ENCODE measurements around the gene DSCAM.
"Not testable (repeated sequence)": the region's sequence is repeated elsewhere in the genome, so short reads cannot be mapped to it uniquely, and the experiment has no call there.

Gene DSCAM

DNA sequence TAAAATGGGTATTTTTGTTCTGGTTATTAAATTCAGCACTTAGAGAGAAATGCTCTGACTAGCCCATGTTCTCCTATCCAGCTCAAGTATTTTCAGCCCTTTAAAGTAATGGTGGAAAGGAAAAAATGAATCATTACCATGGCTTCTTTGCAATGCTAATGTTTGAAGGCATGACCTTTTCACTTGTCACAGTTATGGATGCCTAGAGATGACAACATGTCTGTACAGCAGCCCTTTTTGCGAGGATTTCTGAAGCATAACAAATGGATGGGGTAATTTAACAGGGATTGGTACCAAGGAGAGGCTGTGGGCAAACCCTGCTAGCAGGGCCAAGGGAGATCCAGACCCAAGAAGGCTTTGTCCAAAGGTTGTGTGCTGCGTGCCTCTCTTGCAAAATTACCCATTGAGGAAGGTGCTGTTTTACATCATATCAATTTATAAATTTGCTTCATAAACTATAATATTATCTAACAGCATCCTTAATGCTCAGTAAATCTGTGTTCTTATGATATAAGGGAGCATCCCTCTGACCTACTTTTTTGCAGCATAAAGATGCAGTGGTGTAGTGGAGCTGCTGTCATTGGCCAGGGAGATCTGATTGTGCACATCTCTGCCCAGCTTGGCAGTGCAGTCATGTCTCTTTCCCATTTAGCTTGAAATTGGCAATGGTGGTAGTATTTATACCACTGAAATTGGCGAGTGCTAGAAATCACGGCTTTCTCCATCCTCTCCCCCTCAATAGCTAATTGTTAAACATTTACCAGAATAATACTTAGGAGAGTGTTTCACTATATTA, 652.6 kb downstream of the DSCAM start:
- no peak overlapping the region for H3K4me3 ChIP-seq (ENCODE audit: low read length)
- no peak for DNase-seq (ENCODE audit: low read depth, low spot score)

DNA sequence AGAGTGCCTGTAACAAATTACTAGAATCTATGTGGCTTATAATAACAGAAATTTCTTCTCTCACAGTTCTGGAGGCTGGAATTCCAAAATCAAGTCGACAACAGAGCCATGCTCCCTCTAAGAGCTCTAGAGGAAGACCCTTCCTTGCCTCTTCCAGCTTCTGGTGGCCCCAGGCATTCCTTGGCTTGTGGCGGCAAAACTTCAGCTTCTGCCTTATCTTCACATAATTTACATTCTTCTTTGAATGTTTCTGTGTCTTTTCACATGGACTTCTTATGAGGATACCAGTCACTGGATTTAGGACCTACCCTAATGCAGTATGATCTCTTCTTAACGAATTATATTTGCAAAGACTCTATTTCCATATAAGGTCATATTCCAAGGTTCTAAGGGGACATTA, 655.3 kb downstream of the DSCAM start:
- DNase-seq (ENCODE audit: low read depth, low spot score): no peak
- no peak overlapping the region for H3K4me3 ChIP-seq (ENCODE audit: low read length)

DNA sequence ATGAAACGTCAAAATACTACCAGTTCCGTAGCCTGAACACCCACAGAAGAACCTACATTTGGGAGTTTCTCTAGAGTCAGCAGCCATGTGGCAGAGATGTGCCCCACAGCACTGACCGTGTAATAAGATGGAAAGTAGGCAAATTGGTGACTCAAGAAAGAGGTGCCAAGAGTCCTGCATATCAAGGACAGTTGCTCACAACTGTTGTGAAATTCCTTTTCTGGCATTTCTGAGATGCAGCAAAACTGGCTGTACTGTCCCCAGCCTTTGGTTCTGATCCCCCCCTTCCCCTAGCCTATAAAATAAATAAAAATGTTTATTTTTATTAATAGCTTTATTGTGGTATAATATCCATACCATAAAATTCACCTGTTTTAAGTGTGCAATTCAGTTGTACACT, 655.8 kb downstream of the DSCAM start:
- no peak for DNase-seq (ENCODE audit: low read depth, low spot score)
- no peak overlapping the region for H3K4me3 ChIP-seq (ENCODE audit: low read length)

DNA sequence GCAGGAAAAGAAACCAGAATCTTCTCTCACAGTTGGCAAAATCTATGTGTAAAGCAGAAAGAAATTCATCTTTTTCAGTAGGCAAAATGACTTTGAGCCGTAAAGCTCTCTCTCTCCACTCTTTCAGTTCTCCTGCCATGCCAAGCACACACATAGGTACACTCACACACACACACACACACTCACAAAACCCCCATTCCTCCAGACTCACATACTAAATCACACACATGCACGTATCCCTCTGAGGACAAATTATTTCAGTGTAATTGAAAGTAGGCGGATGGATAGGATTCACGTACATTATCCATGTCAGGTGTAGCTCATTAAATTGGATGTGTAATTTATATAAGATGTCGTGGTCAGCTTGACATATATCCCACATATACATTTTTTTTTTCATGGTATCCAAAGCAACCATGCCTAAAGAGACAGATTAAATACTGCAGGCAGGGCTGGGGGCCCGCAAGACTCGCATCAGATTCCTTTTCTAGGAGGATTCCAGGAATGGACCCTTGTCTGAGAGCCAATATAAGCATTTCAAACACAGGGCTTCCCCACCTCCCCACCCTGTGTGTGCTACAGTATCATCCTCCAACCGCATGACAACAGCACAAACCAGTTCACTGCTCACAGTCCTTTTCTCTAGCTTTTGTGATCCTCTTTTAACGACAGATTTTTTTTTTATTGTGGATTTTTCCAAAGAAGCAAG, 658.9 kb downstream of the DSCAM start:
- DNase-seq (ENCODE audit: low read depth, low spot score): no peak
- H3K4me3 ChIP-seq (ENCODE audit: low read length): no peak overlapping the region

DNA sequence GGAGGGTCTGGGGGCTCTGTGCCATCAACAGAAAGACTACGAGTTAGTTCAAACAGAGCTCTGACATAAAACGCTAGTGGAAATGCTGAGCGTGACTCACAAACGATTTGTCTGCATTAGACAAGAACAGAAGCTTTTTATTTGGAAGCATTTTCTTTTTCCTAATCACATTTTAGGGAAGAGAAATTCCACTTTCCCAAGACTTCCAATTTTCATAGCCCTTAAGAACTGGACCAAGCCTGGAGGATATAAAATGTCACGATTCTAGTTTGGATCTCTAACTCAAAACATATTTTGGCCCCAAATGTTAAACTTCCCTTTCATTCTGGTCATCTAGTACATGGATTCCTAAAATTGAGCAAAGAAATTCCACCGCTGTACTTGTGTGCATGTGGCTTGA, 659.7 kb downstream of the DSCAM start:
- DNase-seq (ENCODE audit: low read depth, low spot score): no peak
- H3K4me3 ChIP-seq (ENCODE audit: low read length): no peak overlapping the region

DNA sequence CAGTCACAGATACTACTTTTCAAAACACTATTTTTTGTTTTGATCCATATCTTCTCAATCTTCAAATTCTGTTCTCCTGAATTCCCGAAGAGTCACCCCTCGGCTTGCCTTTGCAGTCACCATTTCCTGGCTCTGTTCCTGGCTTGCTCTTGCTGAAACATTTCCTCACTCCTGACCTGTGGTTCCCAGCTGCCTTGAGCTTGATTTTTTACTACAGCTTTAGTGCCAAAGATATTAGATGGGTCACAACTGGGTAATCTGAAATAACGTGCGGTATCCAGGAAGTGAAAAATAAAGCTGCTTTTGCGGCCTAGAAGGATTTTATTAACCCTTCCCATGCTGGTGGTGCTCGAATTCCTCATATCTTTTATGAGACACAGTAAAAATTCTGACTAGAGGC, 660.9 kb downstream of the DSCAM start:
- no peak for DNase-seq (ENCODE audit: low read depth, low spot score)

DNA sequence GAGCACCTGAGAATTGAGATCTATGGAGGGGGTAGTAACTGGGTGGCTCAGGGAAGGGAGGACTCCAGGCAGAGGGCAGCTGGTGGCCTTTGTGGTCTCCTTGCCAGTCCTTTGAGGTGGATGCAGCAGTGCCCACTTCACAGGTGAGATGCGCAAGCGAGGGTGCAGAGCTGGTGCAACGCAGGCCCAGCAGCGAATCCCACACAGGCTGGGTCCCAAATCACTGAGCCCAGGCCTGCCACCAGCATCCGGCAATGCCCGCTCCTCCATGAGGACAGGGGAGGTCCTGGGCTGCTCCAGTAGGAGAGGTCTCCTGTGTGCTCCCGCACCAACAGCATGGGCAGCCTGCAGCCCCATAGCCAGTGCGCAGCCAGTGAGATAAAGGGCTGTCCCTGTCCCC, 661.8 kb downstream of the DSCAM start:
- DNase-seq (ENCODE audit: low read depth, low spot score): no peak
- H3K4me3 ChIP-seq (ENCODE audit: low read length): no peak overlapping the region

More for the DNA sequence above, 660.9 kb downstream of the DSCAM start:
- no peak overlapping the region for H3K4me3 ChIP-seq (ENCODE audit: low read length)

DNA sequence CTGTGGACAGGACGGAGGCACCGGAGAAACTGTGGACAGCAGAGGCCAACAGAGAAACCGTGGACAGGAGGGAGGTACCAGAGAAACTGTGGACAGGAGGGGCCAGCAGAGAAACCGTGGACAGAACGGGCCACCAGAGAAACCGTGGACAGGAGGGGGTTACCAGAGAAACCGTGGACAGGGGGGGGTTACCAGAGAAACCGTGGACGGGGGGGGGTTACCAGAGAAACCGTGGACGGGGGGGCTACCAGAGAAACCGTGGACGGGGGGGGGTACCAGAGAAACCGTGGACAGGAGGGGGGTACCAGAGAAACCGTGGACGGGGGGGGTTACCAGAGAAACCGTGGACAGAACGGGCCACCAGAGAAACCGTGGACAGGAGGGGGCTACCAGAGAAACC, 664.5 kb downstream of the DSCAM start:
- not testable (repeated sequence) for H3K4me3 ChIP-seq (ENCODE audit: low read length); DNase-seq (ENCODE audit: low read depth, low spot score)

DNA sequence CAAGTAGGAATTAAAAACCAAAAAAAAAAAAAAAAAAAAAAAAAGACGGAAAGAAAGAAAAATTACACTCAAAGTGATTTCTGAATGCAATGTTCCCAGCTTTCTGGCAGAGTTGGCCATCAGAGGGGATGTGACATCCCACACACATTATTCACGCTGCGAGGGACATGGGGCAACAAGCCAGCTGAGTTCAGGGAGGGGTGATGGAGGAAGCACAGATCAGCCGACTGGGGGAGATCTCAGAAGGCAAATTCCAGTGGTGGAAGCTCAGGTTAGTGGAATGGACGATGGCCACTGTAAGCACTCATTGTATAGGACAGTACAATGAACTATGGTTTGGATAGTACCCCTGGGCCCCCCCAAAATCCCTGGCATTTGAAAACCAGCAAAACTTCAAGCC, 667.8 kb downstream of the DSCAM start:
- DNase-seq (ENCODE audit: low read depth, low spot score): no peak
- H3K4me3 ChIP-seq (ENCODE audit: low read length): no peak overlapping the region

DNA sequence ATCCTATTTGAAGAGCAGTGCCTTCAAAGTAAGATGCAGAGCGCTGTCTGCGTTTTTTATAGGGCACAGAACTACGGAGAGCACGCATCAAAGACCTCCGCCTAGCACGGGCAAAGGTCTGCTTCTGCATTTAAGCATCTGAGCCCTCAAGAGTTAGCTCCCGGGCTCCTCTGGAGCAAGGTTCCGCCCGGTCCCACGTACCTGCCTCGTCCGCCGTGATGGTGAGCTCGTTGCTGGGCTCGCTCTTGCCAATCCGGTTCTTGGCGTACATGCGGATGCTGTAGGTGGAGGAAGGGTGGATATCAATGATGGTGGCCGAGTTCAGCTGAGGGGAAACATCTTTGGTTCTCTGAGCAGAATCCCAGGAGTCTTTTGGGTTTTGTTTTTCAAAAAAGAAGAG, 668.2 kb downstream of the DSCAM start:
- H3K4me3 ChIP-seq (ENCODE audit: low read length): no peak overlapping the region
- no peak for DNase-seq (ENCODE audit: low read depth, low spot score)

DNA sequence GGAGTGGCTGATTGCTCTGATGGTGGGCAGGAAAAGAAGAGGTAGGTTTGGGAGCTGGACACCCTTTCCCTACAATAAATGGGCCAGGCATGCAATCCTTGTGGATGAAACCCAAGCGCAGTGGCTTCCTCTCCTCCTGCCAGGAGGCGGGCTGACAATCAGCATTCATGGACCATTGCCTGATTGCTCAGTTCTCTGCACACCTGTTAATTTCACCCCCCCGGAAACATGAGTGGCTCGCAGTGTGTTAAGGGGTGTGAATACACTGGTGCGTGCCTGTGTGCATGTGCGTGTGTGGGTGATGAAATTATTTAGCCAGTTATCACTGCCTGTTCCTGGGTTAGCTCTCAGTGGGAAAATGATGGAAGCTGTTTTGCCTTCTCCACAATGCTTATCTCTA, 669.0 kb downstream of the DSCAM start:
- no peak overlapping the region for H3K4me3 ChIP-seq (ENCODE audit: low read length)
- no peak for DNase-seq (ENCODE audit: low read depth, low spot score)

DNA sequence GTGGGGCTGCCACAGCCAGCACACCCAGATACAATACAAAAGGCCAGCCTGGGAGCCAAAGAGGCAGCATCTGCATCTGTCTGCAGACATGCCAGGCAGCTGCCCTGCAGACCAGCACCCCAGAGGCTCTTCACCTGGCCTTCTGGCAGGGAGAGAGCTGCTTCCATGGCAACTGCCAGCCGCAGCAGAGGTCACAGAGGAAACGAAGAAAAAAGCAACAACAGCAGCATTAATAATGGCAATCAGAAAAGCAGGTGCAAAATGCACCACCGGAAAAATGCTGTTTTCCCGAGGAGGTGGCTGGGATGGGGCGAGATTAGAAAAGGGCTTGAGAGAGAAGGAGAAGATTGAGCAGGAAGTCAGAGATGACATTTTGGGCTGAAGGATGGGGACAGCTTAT, 670.2 kb downstream of the DSCAM start:
- no peak for DNase-seq (ENCODE audit: low read depth, low spot score)
- H3K4me3 ChIP-seq (ENCODE audit: low read length): no peak overlapping the region

DNA sequence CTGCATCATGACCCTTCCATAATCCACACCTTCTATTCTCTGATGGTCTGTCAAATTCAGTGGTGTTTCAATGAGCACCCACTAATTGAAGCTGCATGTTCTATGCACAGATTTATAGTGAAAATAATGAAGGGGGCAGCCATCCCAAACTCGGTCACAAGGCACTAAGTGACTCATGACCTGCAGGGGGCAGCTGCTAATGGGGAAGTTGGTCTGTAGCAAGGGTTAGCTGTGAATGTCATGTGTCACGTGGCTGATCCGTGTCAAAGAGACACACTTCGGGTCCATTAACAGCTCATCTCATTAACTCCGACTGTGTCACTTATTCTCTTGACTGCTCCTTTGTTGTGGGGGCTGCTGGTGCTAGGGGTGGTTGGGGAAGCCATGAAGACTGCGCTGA, 673.1 kb downstream of the DSCAM start:
- peak; percentile 23 for DNase-seq (ENCODE audit: low read depth, low spot score)

DNA sequence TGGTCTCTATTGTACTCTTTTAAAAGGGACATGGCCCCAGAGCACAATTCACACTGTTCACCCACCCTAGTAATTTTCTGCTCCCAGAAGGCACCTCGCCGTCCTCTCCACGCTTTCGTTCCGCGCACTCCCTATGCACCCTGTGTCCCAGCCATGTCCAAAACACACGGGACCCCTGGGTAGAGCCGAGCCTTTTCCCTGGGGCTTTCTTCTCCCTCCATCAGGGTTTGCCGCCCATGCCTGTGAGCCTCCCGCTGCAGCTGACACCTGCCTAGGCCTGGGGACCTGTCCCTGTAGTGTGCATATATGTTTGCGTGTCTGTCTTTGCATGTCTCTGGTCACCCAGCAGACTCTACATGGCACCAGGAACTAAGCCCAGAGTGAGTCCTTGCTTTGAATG, 677.0 kb downstream of the DSCAM start:
- DNase-seq (ENCODE audit: low read depth, low spot score): no peak
- no peak overlapping the region for H3K4me3 ChIP-seq (ENCODE audit: low read length)

More for the DNA sequence above, 673.1 kb downstream of the DSCAM start:
- no peak overlapping the region for H3K4me3 ChIP-seq (ENCODE audit: low read length)

DNA sequence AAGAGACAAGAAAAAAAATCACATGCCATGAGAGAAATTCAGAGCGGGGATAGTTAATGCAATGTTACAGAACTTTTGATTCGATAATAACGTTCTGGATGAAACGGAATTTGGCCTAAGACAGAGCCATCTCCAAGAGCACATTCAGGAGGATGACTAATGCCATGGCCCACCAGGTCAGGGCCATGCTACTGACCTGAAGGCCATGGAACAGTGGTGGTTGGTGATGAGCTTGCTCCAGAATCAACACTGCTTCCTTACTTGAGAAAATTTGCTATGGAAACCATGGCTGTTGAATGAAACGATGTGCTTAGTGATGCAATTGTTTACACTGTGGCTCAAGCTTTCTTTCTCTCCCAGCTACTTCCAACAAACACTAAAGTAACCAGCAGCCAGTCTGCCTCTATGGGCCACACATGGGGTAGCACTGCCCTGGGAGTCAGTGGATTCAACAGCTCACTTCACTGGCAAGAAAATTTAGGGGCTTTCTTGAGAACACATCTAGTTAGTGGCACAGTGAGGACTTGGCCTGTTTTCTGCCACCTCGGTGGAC, 680.6 kb downstream of the DSCAM start:
- H3K4me3 ChIP-seq (ENCODE audit: low read length): no peak overlapping the region
- no peak for DNase-seq (ENCODE audit: low read depth, low spot score)

DNA sequence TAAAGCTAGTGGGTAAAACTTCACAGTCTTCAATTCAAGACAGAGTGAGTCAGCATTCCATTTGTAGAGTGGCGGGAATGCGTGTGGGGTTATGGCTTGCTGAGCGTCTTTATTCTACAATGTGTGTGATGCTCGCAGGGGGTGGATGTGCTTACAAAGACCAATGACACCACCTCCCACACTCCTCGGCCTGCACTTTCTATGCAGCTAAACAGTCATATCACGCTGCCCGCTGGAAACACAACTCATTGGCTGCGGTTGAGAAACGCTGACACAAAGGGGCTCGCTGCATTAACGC, 681.2 kb downstream of the DSCAM start:
- no peak overlapping the region for H3K4me3 ChIP-seq (ENCODE audit: low read length)
- no peak for DNase-seq (ENCODE audit: low read depth, low spot score)

DNA sequence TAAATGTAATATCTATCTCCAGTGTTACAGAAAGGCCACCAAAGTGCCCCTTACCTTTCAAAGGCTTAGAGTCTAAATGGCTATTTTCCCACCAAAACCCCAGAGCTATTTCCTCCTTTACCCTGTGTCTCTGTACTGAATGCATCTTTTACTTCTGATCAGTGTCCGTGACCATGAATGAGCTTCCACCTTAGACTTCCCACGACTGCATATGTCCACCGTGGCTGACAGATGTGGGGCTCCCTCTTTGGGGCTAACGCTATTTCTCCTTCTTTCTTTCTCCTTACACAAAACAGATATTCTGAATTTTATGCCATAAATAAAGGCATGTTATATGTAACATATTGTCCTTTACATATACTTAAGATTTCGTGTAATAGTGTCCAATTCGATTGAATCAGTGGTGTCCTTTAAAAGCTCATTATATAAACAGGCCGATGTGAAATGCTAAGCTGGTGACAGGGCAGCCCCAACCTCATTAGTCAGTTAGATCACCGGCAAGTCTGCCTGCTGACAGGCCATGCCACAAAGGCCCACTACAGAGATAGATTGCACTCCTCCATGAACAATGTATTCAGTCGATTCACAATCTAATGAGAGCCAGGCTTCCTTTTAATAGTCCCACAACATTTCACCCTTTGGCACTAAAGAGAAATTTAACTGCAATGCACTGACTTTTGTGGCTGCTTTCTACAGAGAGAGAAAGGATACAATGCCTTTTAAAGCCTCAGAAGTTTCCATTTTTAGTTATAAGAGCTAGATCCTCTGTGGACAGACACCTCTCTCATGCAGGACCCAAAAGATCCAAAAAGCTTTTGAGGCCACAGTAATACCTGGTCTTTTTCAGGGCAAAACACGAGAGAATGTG, 681.8 kb downstream of the DSCAM start:
- no peak overlapping the region for H3K4me3 ChIP-seq (ENCODE audit: low read length)
- DNase-seq (ENCODE audit: low read depth, low spot score): no peak

DNA sequence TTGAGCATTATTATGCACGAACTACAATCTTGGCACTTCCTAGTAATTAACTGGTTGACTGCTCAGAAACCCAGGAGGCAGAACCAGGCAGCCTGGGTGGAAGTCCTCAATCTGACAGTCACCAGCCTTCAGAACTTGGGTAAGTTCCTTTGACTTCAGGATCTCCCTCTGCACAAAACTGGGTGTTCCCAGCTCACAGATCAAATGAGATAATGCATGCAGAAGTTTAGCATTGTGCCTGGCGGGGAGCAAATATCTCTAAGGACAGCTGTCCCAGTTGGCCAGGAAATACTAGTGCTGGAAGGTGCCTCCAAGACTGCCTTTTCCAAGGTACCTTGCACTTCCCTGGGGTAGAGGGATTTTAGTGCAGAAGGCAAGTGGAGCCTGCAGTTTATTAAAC, 684.9 kb downstream of the DSCAM start:
- DNase-seq (ENCODE audit: low read depth, low spot score): no peak

DNA sequence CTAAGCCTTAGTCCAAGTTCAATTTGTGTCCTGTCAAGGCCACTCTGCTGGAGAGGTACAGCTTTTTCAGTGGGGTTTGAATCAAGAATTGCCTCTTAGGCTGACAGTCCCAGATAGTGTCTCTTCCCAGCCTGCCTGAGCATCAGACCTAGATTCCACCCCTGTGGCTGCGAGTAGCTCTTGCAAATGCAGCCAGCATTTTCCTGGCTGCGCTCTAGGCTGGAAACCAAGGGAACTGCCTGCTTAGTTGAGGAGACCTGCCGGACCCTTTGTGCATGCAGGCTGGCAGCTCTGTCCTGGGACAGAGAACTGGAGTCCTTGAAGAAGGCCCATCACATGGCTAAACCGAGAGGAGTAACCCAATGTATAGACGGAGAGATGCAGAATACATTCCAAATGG, 686.0 kb downstream of the DSCAM start:
- H3K4me3 ChIP-seq (ENCODE audit: low read length): no peak overlapping the region
- no peak for DNase-seq (ENCODE audit: low read depth, low spot score)

More for the DNA sequence above, 684.9 kb downstream of the DSCAM start:
- H3K4me3 ChIP-seq (ENCODE audit: low read length): no peak overlapping the region

DNA sequence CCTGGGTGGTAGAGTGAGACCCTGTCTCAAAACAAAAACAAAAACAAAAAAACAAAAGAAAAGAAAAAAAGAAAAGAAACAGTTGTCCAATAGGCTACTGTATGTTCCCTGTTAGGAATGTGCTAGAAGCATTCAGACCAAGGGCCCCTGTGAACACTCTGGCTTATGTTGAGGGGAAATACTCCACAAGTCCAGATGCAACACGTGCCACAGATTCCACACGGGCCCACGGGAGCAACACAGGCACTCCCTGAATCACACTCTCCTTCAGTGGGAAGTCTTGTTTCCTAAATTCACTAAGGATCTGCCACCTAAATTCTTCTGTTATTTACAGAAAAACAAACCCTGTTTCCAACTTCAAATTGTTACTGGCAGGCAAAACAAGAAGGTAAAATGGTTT, 688.6 kb downstream of the DSCAM start:
- no peak for DNase-seq (ENCODE audit: low read depth, low spot score)
- H3K4me3 ChIP-seq (ENCODE audit: low read length): no peak overlapping the region

Data from Jurkat, Clone E6-1 (cell line).